Nephron progenitor cell (in vitro differentiated cells): ENCODE data around the gene DBP.

Source experiments
- DNase-seq: peaks from one replicate; pipeline ENCODE4 v3.0.0; 2021
- H3K27ac Mint-ChIP-seq: 2 replicates; pipeline ENCODE4 v1.8.0; 2021; ENCODE audit warnings: mild to moderate bottlenecking, moderate library complexity, mixed read lengths
- H3K27me3 Mint-ChIP-seq: 2 replicates; pipeline ENCODE4 v1.8.0; 2021; ENCODE audit warnings: mild to moderate bottlenecking, low read depth, mixed read lengths; ENCODE audit not compliant: poor library complexity
- H3K36me3 Mint-ChIP-seq: 2 replicates; pipeline ENCODE4 v1.8.0; 2021; ENCODE audit warnings: low read depth, mixed read lengths
- H3K4me1 Mint-ChIP-seq: 2 replicates; pipeline ENCODE4 v1.8.0; 2021; ENCODE audit warnings: mixed read lengths
- H3K4me3 Mint-ChIP-seq: 2 replicates; pipeline ENCODE4 v1.8.0; 2021; ENCODE audit warnings: mild to moderate bottlenecking, moderate library complexity, mixed read lengths
- H3K9me3 Mint-ChIP-seq: 2 replicates; pipeline ENCODE4 v1.8.0; 2021; ENCODE audit warnings: mild to moderate bottlenecking, moderate library complexity, mixed read lengths
- CTCF ChIP-seq: fragments of 200-600 bp; sonication (generic); IDR thresholded peaks from 2 replicates; pipeline ENCODE4 v1.5.0; 2021; ENCODE audit warnings: antibody characterized with exemption

Gene DBP

GRCh38 chr19:48669903-48670668 is 32.9 kb upstream of the DBP start:
- Mint-ChIP-seq H3K36me3 (peaks cover 4% of the 10 kb centered on the region), H3K4me1 (peaks cover 50% of the 10 kb centered on the region), H3K4me3 (no peak overlapping the region), H3K27ac (no peak overlapping the region), H3K9me3 (peaks cover 7% of the 10 kb centered on the region), H3K27me3 (peaks cover 11% of the 10 kb centered on the region)
- no peak for TF ChIP-seq CTCF
- DNase-seq = no peak

DNA sequence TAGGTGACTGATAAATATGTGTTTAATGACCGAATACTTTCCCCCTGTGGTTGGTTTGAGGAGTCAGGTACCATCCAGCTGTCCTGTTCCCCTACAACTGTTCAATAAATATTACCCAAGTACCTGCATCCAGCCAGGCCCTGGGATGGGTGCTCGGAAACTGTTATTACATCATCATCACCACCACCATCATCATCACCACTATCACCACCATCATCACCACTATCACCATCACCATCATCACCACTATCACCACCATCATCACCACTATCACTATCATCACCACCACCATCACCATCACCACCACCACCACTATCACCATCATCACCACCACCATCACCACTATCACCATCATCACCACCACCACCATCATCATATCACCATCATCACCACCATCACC is 31.6 kb upstream of the DBP start:
- peaks cover 7% of the 10 kb centered on the region for H3K9me3 Mint-ChIP-seq
- H3K4me1 Mint-ChIP-seq = peaks cover 40% of the 10 kb centered on the region
- peaks cover 4% of the 10 kb centered on the region for H3K27me3 Mint-ChIP-seq
- no peak overlapping the region for H3K4me3 Mint-ChIP-seq
- no peak for DNase-seq
- H3K27ac Mint-ChIP-seq = no peak overlapping the region
- H3K36me3 Mint-ChIP-seq = peaks cover 4% of the 10 kb centered on the region
- TF ChIP-seq CTCF = no peak

GRCh38 chr19:48668332-48668731 is 31.2 kb upstream of the DBP start:
- Mint-ChIP-seq H3K4me3 (no peak overlapping the region), H3K27ac (no peak overlapping the region), H3K4me1 (peaks cover 36% of the 10 kb centered on the region), H3K36me3 (peaks cover 4% of the 10 kb centered on the region), H3K27me3 (peaks cover 4% of the 10 kb centered on the region), H3K9me3 (peaks cover 7% of the 10 kb centered on the region)
- TF ChIP-seq CTCF = no peak
- no peak for DNase-seq

GRCh38 chr19:48665786-48666185 is 28.6 kb upstream of the DBP start:
- Mint-ChIP-seq H3K36me3 (peaks cover 4% of the 10 kb centered on the region), H3K9me3 (peaks cover 7% of the 10 kb centered on the region), H3K27ac (no peak overlapping the region), H3K27me3 (peaks cover 6% of the 10 kb centered on the region), H3K4me3 (no peak overlapping the region), H3K4me1 (peaks cover 36% of the 10 kb centered on the region)
- DNase-seq = no peak
- no peak for TF ChIP-seq CTCF

DNA sequence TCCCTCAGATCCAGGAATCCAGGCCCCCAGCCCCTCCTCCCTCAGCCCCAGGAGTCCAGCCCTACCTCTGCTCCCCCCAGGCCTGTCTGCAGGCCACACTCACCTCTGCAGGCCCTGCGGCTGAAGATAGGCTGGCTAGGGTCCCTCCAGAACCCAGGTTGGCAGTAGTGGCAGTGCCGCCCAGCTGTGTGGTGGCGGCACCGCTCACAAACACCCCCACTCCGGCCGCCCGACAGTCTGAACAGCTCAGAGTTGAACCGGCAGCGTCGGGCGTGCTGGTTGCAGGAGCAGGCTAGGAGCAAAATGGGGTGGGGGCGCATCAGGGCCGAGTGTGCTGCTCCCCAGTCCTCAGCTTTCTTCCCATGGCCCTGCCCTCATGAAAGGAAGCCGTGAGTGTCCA is 27.3 kb upstream of the DBP start:
- H3K4me3 Mint-ChIP-seq = no peak overlapping the region
- TF ChIP-seq CTCF = no peak
- H3K9me3 Mint-ChIP-seq = peaks cover under 1% of the 10 kb centered on the region
- H3K36me3 Mint-ChIP-seq = no peaks in the 10 kb centered on the region
- H3K27ac Mint-ChIP-seq = no peak overlapping the region
- DNase-seq = no peak
- H3K4me1 Mint-ChIP-seq = peaks cover 26% of the 10 kb centered on the region
- peaks cover 2% of the 10 kb centered on the region for H3K27me3 Mint-ChIP-seq

DNA sequence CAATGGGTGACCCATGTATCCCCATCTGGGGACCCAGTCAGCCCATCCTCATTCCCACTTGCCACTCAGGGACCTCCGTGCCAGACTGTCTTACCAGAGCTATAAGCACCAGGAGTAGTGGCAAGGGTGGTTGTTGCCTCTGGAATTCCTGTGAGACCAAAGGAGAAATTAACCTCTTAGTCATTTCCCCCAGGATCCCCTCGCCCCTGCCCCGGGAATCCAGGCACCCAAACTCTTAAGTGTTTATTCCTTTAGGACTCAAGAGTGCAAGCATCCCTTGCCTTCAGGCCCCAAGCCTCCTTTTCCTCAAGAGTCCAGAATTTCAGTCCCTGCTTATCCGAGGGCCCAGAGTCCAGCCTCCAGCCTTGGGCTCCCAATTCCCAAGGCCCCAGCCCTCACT is 26.5 kb upstream of the DBP start:
- peaks cover 26% of the 10 kb centered on the region for H3K4me1 Mint-ChIP-seq
- TF ChIP-seq CTCF = no peak
- no peaks in the 10 kb centered on the region for H3K9me3 Mint-ChIP-seq
- no peaks in the 10 kb centered on the region for H3K36me3 Mint-ChIP-seq
- no peak overlapping the region for H3K27ac Mint-ChIP-seq
- no peak overlapping the region for H3K4me3 Mint-ChIP-seq
- DNase-seq = no peak
- peaks cover 6% of the 10 kb centered on the region for H3K27me3 Mint-ChIP-seq
